GM10266 (cell line): ENCODE measurements around the gene RASA2.

Experiments
- DNase-seq: peaks from one replicate; pipeline ENCODE4 v3.0.0; 2012; ENCODE audit errors: extremely low spot score
- CTCF ChIP-seq: IDR thresholded peaks from 2 replicates; pipeline ENCODE4 v1.5.1; 2012; ENCODE audit warnings: mild to moderate bottlenecking, low read depth; ENCODE audit not compliant: control insufficient read depth, insufficient read depth; ENCODE audit errors: missing control alignments

The RASA2 gene

GRCh38 chr3:141556034-141556433, 69.2 kb downstream of the RASA2 start:
- no peak for DNase-seq
- TF ChIP-seq CTCF = no peak

DNA sequence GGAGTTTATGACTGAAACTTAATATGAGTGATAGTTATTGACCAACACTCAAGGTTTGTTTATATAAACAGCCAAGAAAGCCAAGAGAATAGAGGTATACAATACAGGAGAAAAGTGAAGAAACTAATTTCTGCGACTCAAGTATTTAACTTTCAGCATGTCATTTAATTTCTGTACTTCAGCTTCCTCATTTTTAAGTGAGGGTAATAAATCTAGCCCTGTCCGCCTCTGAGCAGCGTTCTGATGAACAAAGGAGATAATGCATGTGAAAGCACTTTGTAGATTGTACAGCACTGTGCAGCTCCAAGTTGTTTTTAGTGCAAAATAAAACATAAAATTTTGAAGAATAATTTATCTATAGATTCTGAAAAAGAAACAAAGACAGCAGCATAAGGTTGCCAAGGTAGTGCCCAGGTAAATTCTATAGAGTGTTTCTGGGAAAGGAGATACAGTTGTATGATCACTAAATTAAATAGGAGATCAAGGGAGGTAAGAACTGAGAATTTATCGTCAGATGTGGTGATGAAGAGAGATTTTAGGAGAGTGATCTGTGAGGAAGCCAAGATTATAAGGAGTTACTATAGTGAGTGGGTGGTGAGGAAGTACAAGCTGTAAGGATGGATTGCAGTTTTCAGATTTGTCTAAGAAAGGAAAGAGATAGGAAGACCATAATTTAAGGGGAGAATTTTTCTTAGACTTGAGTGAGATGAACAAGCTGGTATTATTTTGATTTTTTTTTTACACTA, 71.3 kb downstream of the RASA2 start:
- TF ChIP-seq CTCF = no peak
- no peak for DNase-seq

DNA sequence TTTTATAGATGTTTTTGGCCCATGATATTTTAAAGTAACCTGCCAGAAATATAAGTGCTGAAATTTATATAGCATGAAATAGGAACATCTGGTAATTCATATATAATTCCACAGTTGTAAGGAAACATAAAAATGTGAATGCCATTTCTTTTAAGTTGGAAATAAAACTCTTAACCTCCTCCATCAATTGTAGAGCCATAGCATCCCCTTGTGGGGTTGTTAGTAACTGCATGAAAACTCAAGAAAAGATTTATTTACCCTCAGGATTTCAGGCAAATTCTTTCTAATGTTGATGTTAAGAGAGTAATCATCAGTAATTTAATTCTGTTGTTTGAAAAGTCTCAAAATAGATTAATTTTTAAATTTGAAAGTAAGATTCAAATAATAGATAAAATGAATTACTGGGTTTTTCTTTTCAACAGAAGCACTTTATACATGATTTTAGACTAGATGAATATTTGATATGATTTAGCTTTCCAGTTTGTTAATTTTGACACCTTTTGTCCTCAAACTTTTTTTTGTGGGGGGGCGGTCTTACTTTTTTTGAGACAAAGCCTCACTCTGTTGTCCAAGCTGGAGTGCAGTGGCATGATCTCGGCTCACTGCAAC, 74.7 kb downstream of the RASA2 start:
- peak; percentile 88 for TF ChIP-seq CTCF
- peak; percentile 13 for DNase-seq

DNA sequence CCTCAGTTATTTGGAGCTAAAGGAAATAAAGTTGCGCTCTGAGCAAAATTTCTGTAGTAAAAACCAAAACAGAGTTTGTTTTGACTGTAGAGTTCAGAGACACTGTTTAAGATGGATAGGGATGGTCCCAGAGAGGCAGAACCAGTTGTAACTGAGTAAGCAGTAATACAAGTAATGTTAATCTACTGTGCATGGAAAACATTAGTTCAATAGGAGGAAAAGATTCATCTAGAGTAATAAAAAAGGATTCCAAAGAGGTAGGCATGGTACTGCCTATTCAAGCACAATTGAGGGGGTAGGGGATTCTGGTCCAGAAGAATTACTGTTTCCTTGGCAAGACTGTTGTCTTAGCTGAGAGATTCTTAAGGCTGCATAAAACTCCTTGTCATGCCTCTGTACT, 77.4 kb downstream of the RASA2 start:
- no peak for TF ChIP-seq CTCF
- DNase-seq = no peak

GRCh38 chr3:141570068-141570467, 83.2 kb downstream of the RASA2 start:
- no peak for TF ChIP-seq CTCF
- no peak for DNase-seq

DNA sequence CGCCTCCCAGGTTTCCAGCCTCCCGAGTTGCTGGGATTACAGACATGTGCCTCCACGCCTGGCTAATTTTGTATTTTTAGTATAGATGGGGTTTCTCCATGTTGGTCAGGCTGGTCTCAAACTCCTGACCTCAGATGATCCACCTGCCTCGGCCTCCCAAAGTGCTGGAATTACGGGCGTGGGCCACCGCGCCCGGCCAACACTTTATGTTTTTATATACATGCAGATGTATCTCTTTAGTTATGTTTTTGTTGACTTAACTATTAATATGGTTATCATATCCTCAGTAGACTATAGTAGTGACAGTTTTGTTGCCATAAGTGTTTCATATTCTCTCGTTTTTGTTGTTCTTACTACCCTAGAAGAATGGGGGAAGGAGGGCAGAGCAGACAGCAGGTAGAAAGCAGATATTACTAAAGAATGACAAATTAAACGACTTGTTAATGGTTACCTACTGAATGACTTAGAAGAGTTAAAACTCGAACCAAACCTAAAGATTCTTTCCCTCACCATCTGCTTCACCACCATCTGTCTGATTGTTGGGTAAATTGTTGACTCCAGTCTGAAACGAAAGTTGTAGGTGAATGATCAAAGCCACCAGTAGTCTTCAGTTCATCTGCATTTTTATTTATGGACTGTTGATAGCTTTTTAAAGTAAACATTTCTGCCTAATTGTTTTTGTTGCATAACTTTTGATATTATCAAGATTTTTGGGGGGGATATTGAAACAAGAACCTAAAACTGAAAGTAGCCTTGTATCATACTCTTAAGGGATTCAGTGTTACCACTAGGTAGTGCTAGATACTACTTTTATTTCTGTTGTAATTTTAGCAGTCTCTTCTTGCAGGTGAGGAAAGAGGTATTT, 89.3 kb downstream of the RASA2 start:
- peak; percentile 34 for DNase-seq
- peak; percentile 51 for TF ChIP-seq CTCF

DNA sequence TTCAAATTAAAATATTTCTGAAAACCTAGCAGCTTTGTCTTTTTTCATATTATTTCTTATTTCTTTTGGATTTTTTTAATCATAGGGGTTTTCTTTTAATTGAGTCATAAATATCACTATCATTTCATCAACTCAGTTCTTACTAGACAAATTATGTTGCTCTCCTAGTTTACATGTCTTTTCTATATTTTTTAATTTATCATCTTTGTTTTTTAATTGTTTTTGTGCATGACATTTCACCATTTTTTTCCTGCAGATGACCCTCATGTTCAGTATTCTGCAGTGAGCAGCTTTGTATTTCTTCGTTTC, 89.9 kb downstream of the RASA2 start:
- no peak for DNase-seq
- TF ChIP-seq CTCF = no peak
